Tibial nerve (tissue), 4 donors: Measurements from ENCODE around the gene NCAM2. TPM values are rescaled to one million over a fixed set of nuclear protein-coding genes. Genes with fewer than 3 reads are reported as not detected.
"Not testable (repeated sequence)": the region's sequence is repeated elsewhere in the genome, so short reads cannot be mapped to it uniquely, and the experiment has no call there.

ENCODE experiments used
- DNase-seq, 2 donors: peaks; one replicate each; pipeline ENCODE4 v3.0.0-alpha.2; 2019; ENCODE audit warnings: low spot score in 2 of 2
- H3K27ac ChIP-seq, 4 donors: fragments of 200-600 bp; sonication (generic) in 3 of 4; one replicate each; pipeline ENCODE4 v1.5.1; 2017 to 2019; ENCODE audit warnings: mild to moderate bottlenecking in 1 of 4
- H3K27me3 ChIP-seq, 2 donors: fragments of 200-600 bp; sonication (generic) in 1 of 2; one replicate each; pipeline versions ENCODE4 v1.5.1 to v1.6.0; 2017 to 2019
- H3K36me3 ChIP-seq, 3 donors: fragments of 200-600 bp; sonication (generic); one replicate each; pipeline ENCODE4 v1.5.1; 2018 to 2019
- H3K4me1 ChIP-seq, 4 donors: fragments of 200-600 bp; sonication (generic) in 3 of 4; one replicate each; pipeline ENCODE4 v1.5.1; 2017 to 2019
- H3K4me3 ChIP-seq, 4 donors: fragments of 200-600 bp; sonication (generic) in 3 of 4; one replicate each; pipeline ENCODE4 v1.5.1; 2017 to 2019; ENCODE audit warnings: mild to moderate bottlenecking in 1 of 4, moderate library complexity in 1 of 4
- H3K9me3 ChIP-seq, 4 donors: fragments of 200-600 bp; sonication (generic) in 3 of 4; one replicate each; pipeline ENCODE4 v1.5.1; 2017 to 2019
- EP300 ChIP-seq, 2 donors: sonication (generic); formaldehyde crosslinking; IDR thresholded peaks; one replicate each; pipeline ENCODE4 v1.6.1; 2017; ENCODE audit warnings: antibody characterized with exemption in 2 of 2, mild to moderate bottlenecking in 1 of 2
- POLR2A ChIP-seq, 2 donors: fragments of 450-650 bp; IDR thresholded peaks; one replicate each; pipeline ENCODE4 v1.6.1; 2017; ENCODE audit warnings: antibody characterized with exemption in 2 of 2, mild to moderate bottlenecking in 2 of 2, moderate library complexity in 2 of 2
- WGBS, 2 donors: methylation state at CpG; one replicate each; pipeline ENCODE4 v1.1.5; 2018; 5-methylcytosine and 5-hydroxymethylcytosine counted together
- total RNA-seq, 4 donors: library from RNA; depleted of rRNA; stranded (reverse); fragments of >200 nt; gene quantifications; one replicate each; pipeline ENCODE4 v1.1.0, GENCODE V29; 2016
- TF ChIP-seq, protein P1 (sequence below), 5 experiments: fragments of 200-600 bp in 3 of 5; fragments of 450-650 bp in 2 of 5; sonication (generic) in 3 of 5; IDR thresholded peaks; one replicate each; pipeline ENCODE4 v1.5.1; 2016 to 2019; ENCODE audit warnings: antibody characterized with exemption in 5 of 5, mild to moderate bottlenecking in 3 of 5, moderate library complexity in 2 of 5

NCAM2 gene
- total RNA-seq, 4 donors from 2014 or later: 15.1 to 29.7 (median 23.9) TPM

DNA sequence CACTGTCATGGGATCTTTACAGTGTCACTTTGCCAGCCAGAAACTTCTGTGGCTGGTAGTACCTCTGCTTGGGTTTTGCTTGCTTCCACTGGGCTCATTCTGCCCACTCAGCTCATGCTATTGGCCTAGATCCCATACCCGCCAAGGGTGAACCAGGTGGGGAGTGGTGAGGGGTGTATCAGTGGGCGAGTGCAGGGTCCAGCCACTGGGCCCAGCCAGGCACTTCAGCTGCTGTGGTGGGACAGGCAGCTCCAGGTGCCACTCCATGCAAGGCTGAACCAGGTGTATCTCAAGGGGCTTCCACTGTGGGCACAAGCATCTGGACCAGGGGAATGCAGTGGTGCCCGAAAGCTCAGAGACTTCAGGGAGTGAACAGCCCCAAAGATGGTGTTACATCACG is 398.2 kb downstream of the NCAM2 start:
- H3K36me3 ChIP-seq: no peaks in the 10 kb centered on the region
- no peaks in the 10 kb centered on the region for H3K27me3 ChIP-seq
- no peak for DNase-seq
- no peak overlapping the region for H3K4me3 ChIP-seq
- 88 to 92% methylated on average over 4 of the region's 4 CpGs for WGBS, 2 donors
- no peaks in the 10 kb centered on the region for H3K4me1 ChIP-seq
- H3K9me3 ChIP-seq: peaks cover 0 to 20% (median 0%) of the 10 kb centered on the region in 4 donors
- no peak overlapping the region for H3K27ac ChIP-seq
- TF ChIP-seq EP300 (IDR thresholded peaks at IDR 0.05) (no peak), POLR2A (IDR thresholded peaks at IDR 0.05) (no peak)
- TF ChIP-seq, protein P1, sequence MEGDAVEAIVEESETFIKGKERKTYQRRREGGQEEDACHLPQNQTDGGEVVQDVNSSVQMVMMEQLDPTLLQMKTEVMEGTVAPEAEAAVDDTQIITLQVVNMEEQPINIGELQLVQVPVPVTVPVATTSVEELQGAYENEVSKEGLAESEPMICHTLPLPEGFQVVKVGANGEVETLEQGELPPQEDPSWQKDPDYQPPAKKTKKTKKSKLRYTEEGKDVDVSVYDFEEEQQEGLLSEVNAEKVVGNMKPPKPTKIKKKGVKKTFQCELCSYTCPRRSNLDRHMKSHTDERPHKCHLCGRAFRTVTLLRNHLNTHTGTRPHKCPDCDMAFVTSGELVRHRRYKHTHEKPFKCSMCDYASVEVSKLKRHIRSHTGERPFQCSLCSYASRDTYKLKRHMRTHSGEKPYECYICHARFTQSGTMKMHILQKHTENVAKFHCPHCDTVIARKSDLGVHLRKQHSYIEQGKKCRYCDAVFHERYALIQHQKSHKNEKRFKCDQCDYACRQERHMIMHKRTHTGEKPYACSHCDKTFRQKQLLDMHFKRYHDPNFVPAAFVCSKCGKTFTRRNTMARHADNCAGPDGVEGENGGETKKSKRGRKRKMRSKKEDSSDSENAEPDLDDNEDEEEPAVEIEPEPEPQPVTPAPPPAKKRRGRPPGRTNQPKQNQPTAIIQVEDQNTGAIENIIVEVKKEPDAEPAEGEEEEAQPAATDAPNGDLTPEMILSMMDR (IDR thresholded peaks at IDR 0.05): no peak

DNA sequence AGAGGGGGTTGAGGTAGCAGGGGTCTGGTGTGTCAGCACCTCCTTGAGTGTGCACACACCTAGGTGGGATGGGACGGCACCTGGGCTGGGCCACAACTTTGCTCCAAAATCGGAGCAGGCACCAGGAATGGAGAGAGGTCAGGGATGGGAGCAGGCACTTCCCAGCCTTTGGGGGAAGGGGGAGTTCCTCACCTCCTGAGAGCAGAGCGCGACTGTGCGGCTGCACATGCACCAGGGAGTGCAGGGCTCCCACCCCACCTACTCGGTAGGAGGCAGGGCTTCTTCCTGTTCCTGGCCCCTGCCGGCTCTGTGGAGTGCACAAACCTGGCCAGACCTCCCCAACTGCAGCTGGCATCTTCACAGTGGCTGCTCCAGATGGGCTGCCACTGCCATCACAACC is 399.3 kb downstream of the NCAM2 start:
- no peaks in the 10 kb centered on the region for H3K27me3 ChIP-seq
- peaks cover 0 to 30% (median 0%) of the 10 kb centered on the region in 4 donors for H3K9me3 ChIP-seq
- H3K4me1 ChIP-seq: no peaks in the 10 kb centered on the region
- no peak overlapping the region for H3K27ac ChIP-seq
- no peak overlapping the region for H3K4me3 ChIP-seq
- no peak for DNase-seq
- TF ChIP-seq POLR2A (IDR thresholded peaks at IDR 0.05): no peak
- 89 to 91% methylated on average over 4 to 7 of the region's 7 CpGs for WGBS, 2 donors
- no peaks in the 10 kb centered on the region for H3K36me3 ChIP-seq

DNA sequence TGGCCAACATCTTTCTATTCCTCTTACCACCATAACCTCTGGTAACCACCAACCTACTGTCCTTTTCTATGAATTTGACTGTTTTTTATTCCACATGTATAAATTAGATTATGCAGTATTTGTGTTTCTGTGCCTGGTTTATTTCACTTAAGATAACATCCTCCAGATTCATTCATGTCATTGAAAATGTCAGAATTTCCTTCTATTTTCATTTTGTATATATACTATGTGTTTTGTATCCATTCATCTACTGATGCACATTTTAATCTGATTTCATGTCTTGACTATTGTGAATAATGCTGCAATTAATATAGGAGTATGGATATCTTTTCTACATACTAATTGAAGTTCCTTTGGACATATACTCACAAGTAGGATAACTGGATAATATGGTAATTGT is 403.2 kb downstream of the NCAM2 start:
- no peaks in the 10 kb centered on the region for H3K4me1 ChIP-seq
- DNase-seq: no peak
- H3K27me3 ChIP-seq: no peaks in the 10 kb centered on the region
- peaks cover 0 to 34% (median 4%) of the 10 kb centered on the region in 4 donors for H3K9me3 ChIP-seq
- no peak for TF ChIP-seq EP300 (IDR thresholded peaks at IDR 0.05)
- TF ChIP-seq, protein P1 (IDR thresholded peaks at IDR 0.05): no peak
- TF ChIP-seq POLR2A (IDR thresholded peaks at IDR 0.05): no peak
- H3K4me3 ChIP-seq: no peak overlapping the region
- no peak overlapping the region for H3K27ac ChIP-seq
- H3K36me3 ChIP-seq: no peaks in the 10 kb centered on the region

DNA sequence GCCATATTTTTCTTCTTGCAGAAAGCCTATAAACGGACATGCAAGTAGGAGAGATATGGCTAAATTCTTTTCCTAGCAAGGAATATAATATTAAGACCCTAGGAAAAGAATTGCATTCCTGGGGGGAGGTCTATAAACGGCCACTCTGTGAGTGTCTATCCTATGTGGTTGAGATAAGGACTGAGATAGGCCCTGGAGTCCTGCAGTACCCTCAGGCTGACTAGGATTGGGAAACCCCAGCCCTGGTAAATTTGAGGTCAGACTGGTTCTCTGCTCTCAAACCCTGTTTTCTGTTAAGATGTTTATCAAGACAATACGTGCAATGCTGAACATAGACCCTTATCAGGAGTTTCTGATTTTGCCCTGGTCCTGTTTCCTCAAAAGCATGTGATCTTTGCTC is 404.0 kb downstream of the NCAM2 start:
- 86 to 92% methylated on average over 3 of the region's 3 CpGs for WGBS, 2 donors
- not testable (repeated sequence) for H3K4me1 ChIP-seq, H3K4me3 ChIP-seq

DNA sequence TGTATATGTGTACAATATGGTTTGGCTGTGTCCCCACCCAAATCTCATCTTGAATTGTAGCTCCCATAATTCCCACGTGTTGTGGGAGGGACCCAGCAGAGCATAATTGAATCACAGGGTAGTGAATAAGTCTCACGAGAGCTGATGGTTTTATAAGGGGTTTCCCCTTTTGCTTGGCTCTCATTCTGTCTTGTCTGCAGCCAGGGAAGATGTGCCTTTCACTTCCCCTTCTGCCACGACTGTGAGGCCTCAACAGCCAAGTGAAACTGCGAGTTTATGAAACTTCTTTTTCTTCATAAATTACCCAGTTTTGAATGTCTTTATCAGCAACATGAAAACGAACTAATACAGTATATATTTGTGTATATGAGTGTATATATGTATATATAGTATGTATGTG is 406.1 kb downstream of the NCAM2 start:
- not testable (repeated sequence) for H3K36me3 ChIP-seq, H3K4me3 ChIP-seq, DNase-seq, H3K27me3 ChIP-seq, H3K4me1 ChIP-seq, H3K27ac ChIP-seq
- 80 to 81% methylated on average over 5 of the region's 5 CpGs for WGBS, 2 donors
- H3K9me3 ChIP-seq: peaks cover 0 to 26% (median 4%) of the 10 kb centered on the region in 4 donors

More for the DNA sequence above, 404.0 kb downstream of the NCAM2 start:
- DNase-seq, H3K36me3 ChIP-seq, H3K27me3 ChIP-seq, H3K27ac ChIP-seq: not testable (repeated sequence)
- H3K9me3 ChIP-seq: peaks cover 0 to 26% (median 4%) of the 10 kb centered on the region in 4 donors

DNA sequence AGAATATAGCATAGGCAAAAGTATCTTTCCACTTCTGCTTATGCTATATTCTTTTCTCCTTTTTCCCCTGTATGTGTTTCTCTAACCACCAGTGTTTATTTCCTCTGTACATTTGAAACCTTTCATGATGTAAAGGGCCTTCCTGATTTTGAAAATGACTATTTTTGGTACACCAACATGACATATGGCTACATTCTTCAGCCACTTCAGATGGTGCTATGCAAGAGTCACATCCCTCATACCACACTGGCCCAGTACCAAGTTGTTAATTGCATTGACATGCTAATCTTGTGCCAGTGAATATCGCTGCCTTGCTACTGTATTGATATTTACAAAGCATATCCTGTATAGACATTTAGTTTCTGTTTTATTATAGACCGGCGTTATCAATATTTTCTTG is 408.7 kb downstream of the NCAM2 start:
- DNase-seq: no peak
- Histone ChIP-seq H3K9me3 (peaks cover 0 to 12% (median 4%) of the 10 kb centered on the region in 4 donors), H3K4me3 (no peak overlapping the region), H3K27ac (no peak overlapping the region), H3K36me3 (no peaks in the 10 kb centered on the region), H3K27me3 (no peaks in the 10 kb centered on the region), H3K4me1 (no peaks in the 10 kb centered on the region)
- TF ChIP-seq EP300 (IDR thresholded peaks at IDR 0.05) (no peak), POLR2A (IDR thresholded peaks at IDR 0.05) (no peak)
- TF ChIP-seq, protein P1 (IDR thresholded peaks at IDR 0.05): no peak
- 88 to 90% methylated on average over 3 of the region's 3 CpGs for WGBS, 2 donors

DNA sequence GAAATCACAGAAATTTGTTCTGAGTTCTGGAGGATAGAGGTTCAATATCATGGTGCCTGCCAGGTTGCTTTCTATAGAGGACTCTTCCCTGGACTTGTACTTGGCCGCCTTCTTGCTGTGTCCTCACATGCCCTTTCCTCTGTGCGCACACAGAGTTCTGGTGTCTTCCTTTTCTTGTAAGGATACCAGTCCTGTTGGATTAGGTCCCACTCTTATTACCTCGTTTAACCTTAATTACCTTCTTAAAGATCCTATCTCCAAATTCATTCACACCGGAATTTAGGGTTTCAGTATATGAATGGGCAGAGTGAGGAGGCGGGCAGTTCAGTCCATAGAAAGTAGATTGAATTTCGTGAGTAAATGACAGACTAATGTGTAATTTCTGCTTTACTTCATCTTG is 413.9 kb downstream of the NCAM2 start:
- Histone ChIP-seq H3K4me3 (no peak overlapping the region), H3K27me3 (no peaks in the 10 kb centered on the region), H3K4me1 (no peaks in the 10 kb centered on the region), H3K9me3 (no peaks in the 10 kb centered on the region), H3K36me3 (no peaks in the 10 kb centered on the region), H3K27ac (no peak overlapping the region)
- no peak for DNase-seq
- TF ChIP-seq POLR2A (IDR thresholded peaks at IDR 0.05) (no peak), EP300 (IDR thresholded peaks at IDR 0.05) (no peak)
- TF ChIP-seq, protein P1 (IDR thresholded peaks at IDR 0.05): no peak
- WGBS, 2 donors: 91% methylated on average over 6 of the region's 6 CpGs
